Activated T-cell treated with anti-CD3 and anti-CD28 coated beads, Interleukin-2, amount 50 U/mL, for 72 hours (primary cell): ENCODE results near the gene C1S. TPM values are rescaled to one million over a fixed set of nuclear protein-coding genes. Genes with fewer than 3 reads are reported as not detected.
A peak's percentile ranks its signal among the peaks of the same experiment; 100 is the strongest.
"Not testable (repeated sequence)": the region's sequence is repeated elsewhere in the genome, so short reads cannot be mapped to it uniquely, and the experiment has no call there.

Experiments used
- ATAC-seq, 2 donors: fragments of 150-1000 bp; cut with Tn5 transposase; replicated peaks in 1 of 2; 2 replicates each; pipeline ENCODE4 v1.10.0; 2021; ENCODE audit warnings: moderate library complexity in 2 of 2, mild to moderate bottlenecking in 1 of 2
- DNase-seq, 2 donors: peaks; one replicate each; pipeline ENCODE4 v3.0.0; 2021 to 2022; ENCODE audit warnings: mixed read lengths in 1 of 2
- H3K27ac Mint-ChIP-seq: one replicate; pipeline ENCODE4 v1.8.0; 2022; ENCODE audit warnings: mild to moderate bottlenecking, moderate library complexity, mixed read lengths
- H3K27me3 Mint-ChIP-seq: one replicate; pipeline ENCODE4 v1.8.0; 2022; ENCODE audit warnings: low read depth, mixed read lengths
- H3K36me3 Mint-ChIP-seq, 2 donors: one replicate each; pipeline ENCODE4 v1.8.0; 2022; ENCODE audit warnings: mixed read lengths in 2 of 2, mild to moderate bottlenecking in 1 of 2; ENCODE audit not compliant: insufficient read depth in 2 of 2
- H3K4me1 Mint-ChIP-seq: one replicate; pipeline ENCODE4 v1.8.0; 2022; ENCODE audit warnings: low read depth, mixed read lengths
- H3K4me3 Mint-ChIP-seq, 2 donors: one replicate each; pipeline ENCODE4 v1.8.0; 2022; ENCODE audit warnings: mild to moderate bottlenecking in 2 of 2, mixed read lengths in 2 of 2, moderate library complexity in 2 of 2
- H3K9me3 Mint-ChIP-seq, 2 donors: one replicate each; pipeline ENCODE4 v1.8.0; 2022; ENCODE audit warnings: mixed read lengths in 2 of 2
- total RNA-seq, 2 donors: library from RNA; stranded (reverse); gene quantifications; one replicate each; pipeline ENCODE4 v1.2.3, GENCODE V29; 2022

C1S gene
- total RNA-seq, 2 donors from 2014 or later, result 4.0 to 6.6 TPM

DNA sequence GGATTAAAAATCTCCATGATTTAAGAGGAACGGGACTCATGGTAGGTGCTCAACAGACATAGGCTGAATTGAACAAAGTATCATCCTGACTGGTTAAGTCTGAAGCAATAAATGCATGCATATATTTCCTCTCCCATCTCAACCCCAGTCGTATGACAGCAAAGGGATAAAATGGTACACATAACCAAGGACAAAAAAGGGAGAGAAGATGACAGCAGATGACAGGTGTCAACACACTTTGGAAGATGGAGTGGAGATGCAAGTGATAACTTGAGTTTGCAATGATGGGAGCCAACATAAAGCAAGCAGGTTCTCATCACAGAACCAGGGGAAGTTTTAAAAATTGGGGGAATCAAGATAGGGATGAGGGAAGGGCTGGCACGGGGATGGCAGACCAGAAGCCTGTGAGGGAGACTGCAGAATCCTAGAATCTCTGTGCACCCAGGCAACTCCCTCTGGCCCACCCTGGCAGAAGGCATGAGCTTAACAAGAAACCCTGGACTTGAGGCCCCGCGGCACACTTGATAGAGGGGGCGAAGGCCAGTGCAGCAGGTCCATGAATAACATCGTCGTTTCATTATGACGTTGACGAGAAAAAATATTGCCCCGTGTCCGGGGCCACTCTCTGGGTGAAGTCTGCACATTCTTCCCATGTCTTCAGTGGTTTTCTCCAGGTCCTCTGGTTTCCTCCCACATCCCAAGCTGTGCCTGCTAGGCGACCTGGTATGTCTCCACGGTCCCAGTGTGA, 43.5 kb downstream of the C1S start:
- no peak for ATAC-seq
- H3K36me3 Mint-ChIP-seq, result peaks cover 12 to 19% of the 10 kb centered on the region in 2 donors
- peak overlapping the region; percentile 3 for H3K27ac Mint-ChIP-seq
- no peaks in the 10 kb centered on the region for H3K27me3 Mint-ChIP-seq
- DNase-seq, result no peak
- no peak overlapping the region for H3K4me3 Mint-ChIP-seq
- peaks cover 22% of the 10 kb centered on the region for H3K4me1 Mint-ChIP-seq
- peaks cover 0 to 5% of the 10 kb centered on the region in 2 donors for H3K9me3 Mint-ChIP-seq

DNA sequence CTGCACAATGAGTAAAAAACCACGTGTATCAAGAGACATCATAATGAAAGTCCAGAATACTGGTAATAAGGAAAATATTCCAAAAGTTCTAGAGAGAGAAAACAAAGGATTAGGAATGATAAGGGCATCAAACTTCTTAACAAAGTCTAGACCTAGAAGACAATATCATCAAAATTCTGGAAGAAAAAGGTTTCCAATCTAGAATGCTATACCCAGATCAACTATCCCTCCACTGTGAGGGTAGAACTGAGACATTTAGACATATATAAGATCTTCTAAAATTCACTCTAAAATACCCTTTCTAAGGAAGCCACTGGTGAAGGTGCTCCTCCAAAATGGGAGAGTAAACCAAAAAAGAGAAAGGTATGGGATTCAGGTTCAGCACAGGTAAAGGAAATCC, 45.6 kb downstream of the C1S start:
- DNase-seq, result no peak
- no peaks in the 10 kb centered on the region for H3K27me3 Mint-ChIP-seq
- peak overlapping the region in 1 of 2 donors; percentile 59 for H3K4me3 Mint-ChIP-seq
- H3K4me1 Mint-ChIP-seq, result peaks cover 40% of the 10 kb centered on the region
- ATAC-seq, result no peak
- peaks cover 0 to 5% of the 10 kb centered on the region in 2 donors for H3K9me3 Mint-ChIP-seq
- peaks cover 12 to 18% of the 10 kb centered on the region in 2 donors for H3K36me3 Mint-ChIP-seq
- no peak overlapping the region for H3K27ac Mint-ChIP-seq

DNA sequence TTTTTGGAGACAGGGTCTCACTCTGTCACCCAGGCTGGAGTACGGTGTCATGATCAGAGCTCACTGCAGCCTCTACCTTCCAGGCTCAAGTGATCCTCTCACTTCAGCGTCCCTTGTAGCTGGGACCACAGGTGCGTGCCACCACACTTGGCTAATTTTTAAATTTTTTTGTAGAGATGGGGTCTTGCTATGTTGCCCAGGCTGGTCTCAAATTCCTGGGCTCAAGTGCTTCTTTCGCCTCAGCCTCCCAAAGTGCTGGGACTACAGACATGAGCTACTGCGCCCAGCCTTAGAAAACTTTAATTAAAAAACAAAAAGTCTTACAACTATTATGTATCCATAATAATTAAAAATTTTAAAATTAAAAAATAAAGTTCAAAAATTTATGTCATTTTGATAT, 46.7 kb downstream of the C1S start:
- H3K36me3 Mint-ChIP-seq, result peaks cover 12 to 20% of the 10 kb centered on the region in 2 donors
- not testable (repeated sequence) for DNase-seq, H3K9me3 Mint-ChIP-seq, H3K4me3 Mint-ChIP-seq, H3K27me3 Mint-ChIP-seq, H3K27ac Mint-ChIP-seq, ATAC-seq
- H3K4me1 Mint-ChIP-seq, result peaks cover 47% of the 10 kb centered on the region

DNA sequence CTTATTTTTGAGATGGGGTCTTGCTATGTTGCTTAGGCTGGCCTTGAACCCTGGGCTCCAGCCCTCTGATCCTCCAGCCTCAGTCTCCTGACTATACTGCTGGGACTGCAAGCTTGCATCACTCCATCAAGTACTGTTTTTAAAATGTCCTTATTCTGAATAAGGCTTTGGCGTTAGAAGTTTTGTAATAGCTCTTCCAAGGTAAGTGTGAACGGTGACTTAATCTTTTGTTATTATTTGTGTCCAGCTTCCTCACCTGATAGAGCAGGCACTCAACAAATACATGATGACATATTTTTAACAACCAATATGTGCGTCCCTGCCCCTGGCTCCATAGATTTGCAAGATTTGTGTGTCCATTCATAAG, 47.1 kb downstream of the C1S start:
- Mint-ChIP-seq H3K4me1 (peaks cover 44% of the 10 kb centered on the region), H3K9me3 (peaks cover 0 to 5% of the 10 kb centered on the region in 2 donors), H3K27ac (peak overlapping the region; percentile 93), H3K27me3 (no peaks in the 10 kb centered on the region), H3K36me3 (peaks cover 12 to 20% of the 10 kb centered on the region in 2 donors), H3K4me3 (peak overlapping the region; percentile 95 to 96)
- peak in 1 of 2 donors; percentile 2 for ATAC-seq
- DNase-seq, result no peak

DNA sequence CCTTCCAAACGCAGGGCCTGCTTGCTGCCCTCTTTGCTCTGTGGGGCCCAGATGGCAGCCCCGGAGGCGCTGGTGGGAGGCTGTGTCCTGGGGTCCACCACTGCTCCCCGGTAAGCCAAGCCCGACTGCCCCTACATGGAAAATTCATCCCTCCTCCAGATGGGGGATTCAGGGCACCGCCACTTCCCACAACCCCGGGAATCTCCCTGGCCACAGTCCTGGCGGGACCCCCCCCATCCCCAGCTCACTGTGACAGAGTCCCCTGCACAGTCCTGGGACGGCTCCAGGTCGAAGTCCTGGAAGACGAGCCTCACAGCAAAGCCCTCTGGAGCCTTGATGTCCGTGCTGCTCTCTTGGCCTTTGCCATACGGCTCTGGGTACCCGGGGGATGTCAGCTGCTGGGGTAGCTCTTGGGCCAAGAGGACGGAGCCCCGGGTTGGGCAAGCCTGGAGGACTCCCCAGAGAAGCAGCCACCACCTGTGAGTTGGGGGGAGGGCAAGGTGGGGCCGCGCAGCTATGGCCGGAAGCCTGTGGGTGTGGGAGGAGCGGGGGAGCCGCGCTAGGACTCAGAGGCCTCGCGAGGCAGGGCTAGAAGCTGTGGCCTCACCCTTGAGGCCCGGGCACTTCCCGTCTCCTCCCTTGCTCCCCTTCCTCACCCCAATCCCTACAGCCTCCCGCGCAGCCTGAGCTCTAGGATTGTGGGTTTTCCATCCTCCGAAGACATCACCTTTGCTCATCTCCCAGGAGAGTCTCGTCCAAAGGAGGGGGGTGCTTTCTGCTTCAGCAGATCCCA, 47.7 kb downstream of the C1S start:
- H3K4me1 Mint-ChIP-seq, result peaks cover 42% of the 10 kb centered on the region
- H3K27ac Mint-ChIP-seq, result peak overlapping the region; percentile 93
- peaks cover 12 to 20% of the 10 kb centered on the region in 2 donors for H3K36me3 Mint-ChIP-seq
- peaks cover 0 to 5% of the 10 kb centered on the region in 2 donors for H3K9me3 Mint-ChIP-seq
- H3K27me3 Mint-ChIP-seq, result no peaks in the 10 kb centered on the region
- ATAC-seq (peak; percentile 98), DNase-seq (peak; percentile 86 to 87)
- peak overlapping the region; percentile 95 to 96 for H3K4me3 Mint-ChIP-seq

DNA sequence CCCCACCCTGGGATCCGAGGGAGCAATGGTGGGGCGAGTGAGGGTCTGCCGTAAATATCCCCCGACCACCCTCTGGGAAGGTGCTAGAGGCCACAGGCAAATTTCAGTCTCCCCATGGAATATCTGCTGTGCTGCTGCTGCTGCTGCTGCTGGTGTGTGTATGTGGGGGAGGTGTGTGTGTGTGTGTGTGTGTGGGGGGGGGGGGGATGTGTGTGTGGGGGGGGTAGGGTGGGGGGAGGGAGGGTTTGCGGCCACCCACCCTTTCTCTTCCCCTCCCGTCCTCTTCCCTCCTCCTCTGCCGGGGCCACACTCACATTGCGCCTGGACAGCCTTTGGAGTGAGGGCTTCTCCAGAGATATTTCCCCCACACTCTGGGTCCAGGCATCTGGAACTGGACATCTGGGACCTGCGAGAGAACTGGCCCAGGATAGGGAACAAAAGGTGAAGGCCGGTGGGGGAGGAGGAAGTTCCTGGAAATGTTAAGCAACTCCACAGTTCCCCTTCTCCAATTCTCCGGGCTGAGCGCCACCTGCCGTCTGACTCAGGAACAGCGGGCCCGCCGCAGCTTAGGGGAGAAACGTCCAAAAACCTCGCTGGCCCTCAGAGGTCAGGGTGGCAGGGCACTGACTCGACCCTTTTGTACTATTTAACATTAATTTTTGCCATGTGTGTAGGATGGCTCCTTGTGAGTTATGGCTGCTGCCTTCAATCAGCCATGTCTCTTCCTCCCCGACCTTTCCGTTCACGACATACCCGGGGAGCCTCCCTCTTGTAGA, 48.5 kb downstream of the C1S start, which contains the start of gene C1RL:
TSS of gene C1RL (minus strand) at position 419 of the 776 bp plus-strand sequence. CDS start at position 385, 34 bp downstream.
- H3K36me3 Mint-ChIP-seq, result peaks cover 10 to 20% of the 10 kb centered on the region in 2 donors
- DNase-seq, result peak; percentile 83 to 92
- peaks cover 50% of the 10 kb centered on the region for H3K4me1 Mint-ChIP-seq
- peaks cover 0 to 5% of the 10 kb centered on the region in 2 donors for H3K9me3 Mint-ChIP-seq
- peak within 1 kb of the TSS; percentile 95 to 96 for H3K4me3 Mint-ChIP-seq
- H3K27me3 Mint-ChIP-seq, result no peaks in the 10 kb centered on the region
- H3K27ac Mint-ChIP-seq, result peak within 1 kb of the TSS; percentile 93
- ATAC-seq, result peak; percentile 37 to 39

DNA sequence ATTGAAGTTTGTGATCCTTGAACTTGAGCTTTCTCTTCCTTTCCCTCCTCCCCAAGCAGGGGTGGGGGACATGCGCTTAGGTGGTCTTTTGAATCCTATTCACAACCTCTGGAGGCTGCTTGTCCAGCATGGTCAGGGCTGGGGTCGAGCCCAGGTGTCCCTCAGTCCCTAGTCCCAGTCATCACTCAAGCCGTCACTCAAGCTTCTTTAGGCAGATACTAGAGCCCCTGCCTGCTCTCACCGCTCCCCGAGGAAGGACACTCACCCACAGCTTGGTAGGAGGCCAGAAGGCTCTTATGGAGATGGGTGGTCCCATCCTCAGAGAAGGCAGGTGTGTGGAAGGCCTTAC, 49.0 kb downstream of the C1S start:
- Mint-ChIP-seq H3K36me3 (peaks cover 12 to 22% of the 10 kb centered on the region in 2 donors), H3K9me3 (peaks cover 0 to 5% of the 10 kb centered on the region in 2 donors), H3K27ac (peak overlapping the region; percentile 90), H3K4me1 (peaks cover 53% of the 10 kb centered on the region), H3K27me3 (no peaks in the 10 kb centered on the region), H3K4me3 (peak overlapping the region; percentile 95 to 96)
- no peak for ATAC-seq
- no peak for DNase-seq

DNA sequence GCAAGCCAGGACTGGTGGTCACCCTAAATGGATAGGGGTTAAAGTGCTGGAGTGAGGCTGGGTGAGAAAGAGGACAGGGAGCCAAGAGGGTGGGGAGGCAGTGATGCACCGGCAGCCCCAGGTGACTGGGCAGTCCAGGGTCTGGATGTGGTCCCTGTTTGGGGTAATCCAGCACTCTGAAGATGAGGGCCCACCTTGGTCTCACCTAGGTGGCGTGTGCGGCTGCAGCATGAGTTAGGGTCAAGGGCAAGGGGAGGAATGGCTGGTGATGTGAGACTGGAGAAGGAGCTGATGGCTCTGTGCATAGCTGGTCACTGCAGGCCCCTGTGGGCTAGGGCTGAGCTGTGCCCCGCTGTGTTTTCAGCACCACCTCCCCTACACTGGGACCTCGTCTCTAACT, 50.1 kb downstream of the C1S start:
- peaks cover 0 to 2% of the 10 kb centered on the region in 2 donors for H3K9me3 Mint-ChIP-seq
- H3K4me3 Mint-ChIP-seq, result peak overlapping the region in 1 of 2 donors; percentile 95
- no peak for DNase-seq
- H3K4me1 Mint-ChIP-seq, result peaks cover 48% of the 10 kb centered on the region
- peaks cover 9 to 17% of the 10 kb centered on the region in 2 donors for H3K36me3 Mint-ChIP-seq
- ATAC-seq, result no peak
- H3K27ac Mint-ChIP-seq, result no peak overlapping the region
- no peaks in the 10 kb centered on the region for H3K27me3 Mint-ChIP-seq

DNA sequence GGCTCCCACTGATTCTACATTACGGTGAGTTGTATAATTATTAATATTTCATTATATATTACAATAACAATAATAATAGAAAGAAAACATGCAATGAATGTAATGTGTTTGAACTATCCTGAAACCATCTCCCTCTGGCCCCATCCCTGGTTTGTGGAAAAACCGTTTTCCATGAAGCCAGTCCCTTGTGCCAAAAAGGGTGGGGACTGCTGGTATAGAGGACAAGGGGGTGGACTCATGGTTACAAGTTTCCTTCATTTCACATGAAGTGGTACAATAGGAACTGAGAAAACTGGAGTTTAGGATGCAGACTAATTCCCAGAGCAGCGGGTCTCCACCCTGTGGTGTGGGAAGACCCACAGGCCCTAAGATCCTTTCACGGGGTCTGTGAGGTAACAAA, 51.5 kb downstream of the C1S start:
- H3K27ac Mint-ChIP-seq, result no peak overlapping the region

DNA sequence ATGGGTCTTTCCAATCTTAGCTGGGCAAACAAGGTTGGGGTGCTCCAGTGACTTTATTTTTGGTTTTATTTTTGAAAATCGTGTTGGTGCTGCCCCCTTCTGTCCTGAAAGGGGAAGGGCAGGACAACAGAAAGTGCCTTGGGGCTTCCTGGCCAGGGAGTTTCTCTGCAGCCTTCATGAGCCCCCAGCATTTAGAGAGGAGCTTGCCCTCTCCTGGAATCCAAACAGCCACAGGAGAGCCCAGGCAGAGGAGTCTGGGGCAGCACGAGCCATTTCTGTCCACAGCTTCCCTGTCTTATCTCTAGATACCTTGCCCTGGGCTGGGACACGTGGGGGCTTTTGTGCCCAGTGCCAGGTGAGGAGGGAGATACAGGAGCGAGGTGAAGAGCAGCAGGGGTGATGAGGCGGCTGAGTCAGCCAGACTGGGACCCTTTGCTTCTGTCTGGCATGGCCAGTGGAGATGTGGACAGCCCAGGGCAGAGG, 52.9 kb downstream of the C1S start:
- Mint-ChIP-seq H3K4me3 (no peak overlapping the region), H3K27ac (no peak overlapping the region), H3K27me3 (no peaks in the 10 kb centered on the region), H3K36me3 (peaks cover 3 to 7% of the 10 kb centered on the region in 2 donors), H3K9me3 (no peaks in the 10 kb centered on the region), H3K4me1 (peaks cover 38% of the 10 kb centered on the region)
- DNase-seq, result peak; percentile 31 to 53
- ATAC-seq, result no peak

More for the DNA sequence above, 51.5 kb downstream of the C1S start:
- no peak overlapping the region for H3K4me3 Mint-ChIP-seq
- peaks cover 46% of the 10 kb centered on the region for H3K4me1 Mint-ChIP-seq
- peaks cover 4 to 7% of the 10 kb centered on the region in 2 donors for H3K36me3 Mint-ChIP-seq
- ATAC-seq, result no peak
- H3K27me3 Mint-ChIP-seq, result no peaks in the 10 kb centered on the region
- DNase-seq, result no peak
- H3K9me3 Mint-ChIP-seq, result no peaks in the 10 kb centered on the region

DNA sequence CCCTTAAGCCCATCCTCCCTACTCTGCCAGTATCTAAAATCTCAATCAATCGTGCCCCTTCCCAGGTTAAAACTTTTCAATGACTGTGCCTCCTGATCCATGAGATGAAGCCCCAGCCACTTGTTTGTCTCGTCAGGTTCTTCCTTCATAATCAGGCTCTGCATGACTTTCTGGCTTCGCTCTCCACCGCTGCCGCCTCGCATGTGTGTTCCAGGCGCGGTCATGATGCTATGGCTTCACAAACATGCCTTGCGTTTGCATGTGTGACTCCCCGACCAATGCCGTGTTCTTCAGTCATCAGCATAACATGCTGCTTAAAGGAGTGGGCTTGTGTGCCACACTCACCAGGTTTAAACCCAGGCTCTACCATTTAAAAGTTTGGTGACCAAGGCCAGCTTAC, 53.5 kb downstream of the C1S start:
- peaks cover 2 to 7% of the 10 kb centered on the region in 2 donors for H3K36me3 Mint-ChIP-seq
- no peak overlapping the region for H3K27ac Mint-ChIP-seq
- ATAC-seq, result no peak
- no peaks in the 10 kb centered on the region for H3K27me3 Mint-ChIP-seq
- DNase-seq, result no peak
- H3K4me3 Mint-ChIP-seq, result no peak overlapping the region
- peaks cover 38% of the 10 kb centered on the region for H3K4me1 Mint-ChIP-seq
- no peaks in the 10 kb centered on the region for H3K9me3 Mint-ChIP-seq

DNA sequence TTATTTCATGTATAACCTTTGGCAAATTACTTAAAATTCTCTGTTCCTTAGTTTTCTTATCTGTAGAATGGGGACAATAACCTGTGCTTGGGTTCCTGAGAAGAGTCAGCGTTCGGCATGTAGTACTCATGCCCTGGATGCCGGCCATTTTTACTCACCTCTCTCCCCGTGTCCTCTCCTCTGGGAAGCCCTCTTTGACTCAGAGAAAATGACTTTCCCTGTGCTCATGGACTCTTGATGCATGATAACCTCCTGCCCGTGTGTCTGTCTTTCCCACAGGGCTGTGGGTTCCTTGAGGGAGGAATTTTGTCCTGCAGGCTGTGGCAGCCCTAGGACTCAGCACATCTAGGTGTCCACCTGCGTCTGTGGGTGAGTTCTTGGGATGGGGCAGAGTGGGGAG, 54.3 kb downstream of the C1S start:
- Mint-ChIP-seq H3K27me3 (no peaks in the 10 kb centered on the region), H3K36me3 (peaks cover 2 to 6% of the 10 kb centered on the region in 2 donors), H3K27ac (no peak overlapping the region), H3K9me3 (no peaks in the 10 kb centered on the region), H3K4me3 (no peak overlapping the region), H3K4me1 (peaks cover 32% of the 10 kb centered on the region)
- ATAC-seq (no peak), DNase-seq (no peak)
